Fibroblast of skin of left biceps (primary cell): ENCODE data around the gene KIAA1549.

ENCODE experiments used
- DNase-seq, 2 experiments: peaks; one replicate each; pipeline ENCODE4 v3.0.0-alpha.2; 2013; ENCODE audit warnings: low read depth in 2 of 2

Gene KIAA1549

GRCh38 chr7:138853448-138853847, 127.7 kb downstream of the KIAA1549 start:
- no peak for DNase-seq

- DNase-seq = no peak
Observed at GRCh38 chr7:138852469-138852868, 128.7 kb downstream of the KIAA1549 start.

GRCh38 chr7:138849701-138850100, 131.5 kb downstream of the KIAA1549 start:
- no peak for DNase-seq

GRCh38 chr7:138848056-138848980, 132.9 kb downstream of the KIAA1549 start:
- DNase-seq = no peak

GRCh38 chr7:138845711-138846110, 135.5 kb downstream of the KIAA1549 start:
- no peak for DNase-seq

GRCh38 chr7:138843632-138844580, 137.3 kb downstream of the KIAA1549 start:
- DNase-seq = no peak

GRCh38 chr7:138842111-138842510, 139.1 kb downstream of the KIAA1549 start:
- no peak for DNase-seq

- no peak for DNase-seq
Observed at GRCh38 chr7:138838166-138838565, 143.0 kb downstream of the KIAA1549 start.

- no peak for DNase-seq
Observed at GRCh38 chr7:138837627-138838026, 143.6 kb downstream of the KIAA1549 start.

GRCh38 chr7:138835087-138835486, 146.1 kb downstream of the KIAA1549 start:
- DNase-seq = no peak

GRCh38 chr7:138834583-138834982, 146.6 kb downstream of the KIAA1549 start:
- no peak for DNase-seq

- DNase-seq = no peak
Observed at GRCh38 chr7:138833596-138833995, 147.6 kb downstream of the KIAA1549 start.

GRCh38 chr7:138832966-138833365, 148.2 kb downstream of the KIAA1549 start:
- no peak for DNase-seq

- no peak for DNase-seq
Observed at GRCh38 chr7:138829335-138829734, 151.9 kb downstream of the KIAA1549 start.

GRCh38 chr7:138828302-138828701, 152.9 kb downstream of the KIAA1549 start:
- no peak for DNase-seq

- DNase-seq = no peak
Observed at GRCh38 chr7:138825049-138825721, 156.0 kb downstream of the KIAA1549 start.

GRCh38 chr7:138822867-138823535, 158.2 kb downstream of the KIAA1549 start:
- DNase-seq = no peak

- DNase-seq = no peak
Observed at GRCh38 chr7:138821912-138822311, 159.3 kb downstream of the KIAA1549 start.

- DNase-seq = no peak
Observed at GRCh38 chr7:138819625-138820024, 161.6 kb downstream of the KIAA1549 start.

GRCh38 chr7:138816650-138817049, 164.5 kb downstream of the KIAA1549 start:
- no peak for DNase-seq

GRCh38 chr7:138814816-138815332, 166.3 kb downstream of the KIAA1549 start:
- DNase-seq = no peak
